Large intestine (tissue), 1 donor: ENCODE data around the gene MBD3L5. TPM values are rescaled to one million over a fixed set of nuclear protein-coding genes. Genes with fewer than 3 reads are reported as not detected.

Experiments
- polyA plus RNA-seq: library from polyadenylated mRNA; unstranded; fragments of 120-200 nt; gene quantifications from one replicate; pipeline ENCODE4 v1.2.1, GENCODE V29; 2013

MBD3L5 gene
- polyA plus RNA-seq, 1 donor: not detected

Other genes with a start within 250 kb of the MBD3L5 start
- gene ADGRE1, start 143.0 kb upstream of the MBD3L5 start, polyA plus RNA-seq: 1.9 TPM
- gene MBD3L2B, start 9.1 kb upstream of the MBD3L5 start, polyA plus RNA-seq: 0.12 TPM
- not detected for gene MBD3L4, start 9.6 kb downstream of the MBD3L5 start, polyA plus RNA-seq
- 0.33 TPM for gene MBD3L2, start 18.7 kb downstream of the MBD3L5 start, polyA plus RNA-seq
- not detected for gene MBD3L3, start 28.1 kb downstream of the MBD3L5 start, polyA plus RNA-seq
- gene ZNF557, start 39.1 kb downstream of the MBD3L5 start, polyA plus RNA-seq: 6.0 TPM